HTR-8/SVneo (cell line): ENCODE measurements around the gene TMEM139.
A peak's percentile ranks its signal among the peaks of the same experiment; 100 is the strongest.
"Not testable (repeated sequence)": the region's sequence is repeated elsewhere in the genome, so short reads cannot be mapped to it uniquely, and the experiment has no call there.

ENCODE experiments used
- DNase-seq: peaks from one replicate; pipeline ENCODE4 v3.0.0; 2011; ENCODE audit warnings: low spot score, mixed read lengths; ENCODE audit not compliant: insufficient read length
- FAIRE-seq: peaks from 2 replicates; lab custom pipeline; 2011; peaks lifted over from hg19 to GRCh38; lab: Jason Lieb, UNC

Gene TMEM139

DNA sequence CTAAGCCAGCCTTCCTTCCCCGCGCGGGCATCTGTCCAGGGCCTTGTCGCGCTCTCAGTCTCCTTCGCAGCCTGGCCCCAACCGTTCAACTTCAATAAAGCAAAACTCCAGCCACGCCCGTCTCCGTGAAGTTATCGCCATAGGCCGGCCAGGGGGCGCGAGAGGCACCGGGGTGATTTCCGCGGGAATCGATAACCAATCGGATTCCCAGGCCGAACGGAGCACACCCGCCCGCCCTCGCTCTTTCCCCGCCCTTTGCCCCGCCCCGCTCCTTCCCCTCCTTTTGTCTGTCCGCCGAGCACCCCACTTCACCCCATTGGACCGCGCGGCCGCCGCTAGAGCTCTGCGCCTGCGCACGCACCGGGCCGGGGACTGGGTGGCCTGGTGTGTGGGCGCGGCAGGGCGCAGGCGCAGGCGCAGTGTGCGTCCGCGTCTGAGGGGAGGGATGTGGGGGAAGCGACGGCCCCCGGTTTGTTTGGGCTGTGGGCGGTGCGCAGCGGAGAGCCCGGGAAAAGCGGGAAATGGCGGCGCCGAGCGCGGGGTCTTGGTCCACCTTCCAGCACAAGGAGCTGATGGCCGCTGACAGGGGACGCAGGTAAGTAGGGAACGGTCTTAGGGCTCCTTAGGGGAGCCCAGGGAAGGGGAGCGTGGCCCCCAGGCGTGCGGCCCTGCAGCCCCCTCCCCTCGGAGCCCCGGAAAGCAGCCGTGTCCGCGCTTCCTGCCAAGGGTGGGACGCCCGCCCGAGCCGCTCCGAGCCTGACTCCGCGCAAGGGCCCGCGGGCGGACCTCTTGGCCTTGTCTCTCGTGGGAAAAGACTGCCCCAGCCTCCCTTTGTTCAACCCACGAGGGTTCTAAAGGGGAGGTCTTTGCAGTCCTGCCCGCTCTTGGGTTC is 3.4 kb downstream of the TMEM139 start, which contains the start of gene CASP2:
Gene CASP2 (plus strand): TSS at position 417 of the 892 bp plus-strand sequence. CDS start 105 bp downstream, at position 522.
- DNase-seq (peak; percentile 98), FAIRE-seq (no peak)

DNA sequence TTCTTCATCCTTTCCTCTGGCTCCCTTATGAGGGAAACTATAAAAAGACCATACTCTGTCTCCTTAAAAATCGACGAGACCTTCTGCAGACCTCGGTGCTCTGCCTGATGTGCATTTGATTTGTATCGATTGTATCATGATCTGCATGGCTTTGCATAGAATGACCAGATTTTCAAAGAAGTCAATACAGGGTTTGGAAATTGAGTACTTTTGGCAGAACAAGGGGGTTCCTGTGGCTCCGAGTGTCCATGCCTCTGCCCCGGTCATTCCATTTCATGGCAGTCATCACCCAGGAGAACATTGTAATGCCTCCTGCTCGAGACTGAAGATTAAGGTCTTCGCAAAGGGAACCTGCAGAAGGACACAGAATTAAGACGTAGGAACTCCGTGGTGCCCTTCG is 4.1 kb downstream of the TMEM139 start:
- DNase-seq, result no peak
- no peak for FAIRE-seq

DNA sequence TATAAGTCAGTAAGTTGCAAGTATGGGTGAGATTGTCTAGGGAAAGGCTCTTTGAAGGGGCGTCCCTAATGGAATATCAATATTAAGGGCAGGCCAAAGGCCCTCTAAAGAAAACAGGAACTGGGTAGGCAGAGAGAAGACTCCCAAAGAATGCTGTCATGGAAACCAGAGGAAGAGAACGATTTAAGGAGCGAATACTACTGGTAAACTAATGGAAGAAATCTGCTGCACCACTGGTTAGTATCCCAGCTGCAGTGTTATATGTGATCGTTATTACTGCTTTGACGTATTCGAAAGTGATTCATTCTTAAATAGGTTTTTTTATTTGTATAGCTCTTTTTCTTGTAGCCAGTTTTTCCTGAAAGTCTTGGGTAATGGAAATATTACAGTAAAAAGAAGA is 4.7 kb downstream of the TMEM139 start:
- DNase-seq, result no peak
- FAIRE-seq, result no peak

DNA sequence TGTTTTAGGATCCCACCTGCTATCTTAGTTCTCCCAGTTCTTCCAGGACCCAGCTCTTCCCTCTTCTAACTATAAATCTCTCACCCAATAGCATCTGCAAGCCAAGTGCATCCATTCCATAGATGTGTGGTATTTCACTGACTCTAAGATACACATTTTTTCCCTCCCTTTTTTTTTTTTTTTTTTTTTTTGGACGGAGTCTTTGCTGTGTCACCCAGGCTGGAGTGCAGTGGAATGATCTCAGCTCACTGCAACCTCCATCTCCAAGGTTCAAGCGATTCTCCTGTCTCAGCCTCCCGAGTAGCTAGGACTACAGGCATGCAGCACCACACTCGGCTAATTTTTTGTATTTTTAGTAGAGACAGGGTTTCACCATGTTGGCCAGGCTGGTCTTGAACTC is 5.1 kb downstream of the TMEM139 start:
- FAIRE-seq, result not testable (repeated sequence)

DNA sequence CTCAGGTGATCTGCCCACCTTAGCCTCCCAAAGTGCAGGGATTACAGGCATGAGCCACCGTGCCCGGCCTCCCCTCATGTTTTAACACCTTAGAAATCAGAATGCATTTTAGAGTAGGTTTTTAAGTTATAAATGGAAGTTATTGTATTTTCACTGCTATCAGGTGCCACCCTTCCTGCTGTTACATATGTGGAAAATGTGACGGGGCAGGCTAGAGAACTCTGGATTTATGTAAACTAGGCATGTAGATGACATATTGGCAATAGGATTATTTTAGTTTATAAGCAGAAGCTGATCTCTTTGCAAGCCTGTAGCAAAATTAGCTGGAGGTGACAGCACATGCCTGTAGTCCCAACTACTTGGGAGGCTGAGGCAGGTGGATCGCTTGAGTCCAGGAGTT is 5.5 kb downstream of the TMEM139 start:
- DNase-seq (no peak), FAIRE-seq (no peak)

More for the DNA sequence above, 5.1 kb downstream of the TMEM139 start:
- DNase-seq, result not testable (repeated sequence)

DNA sequence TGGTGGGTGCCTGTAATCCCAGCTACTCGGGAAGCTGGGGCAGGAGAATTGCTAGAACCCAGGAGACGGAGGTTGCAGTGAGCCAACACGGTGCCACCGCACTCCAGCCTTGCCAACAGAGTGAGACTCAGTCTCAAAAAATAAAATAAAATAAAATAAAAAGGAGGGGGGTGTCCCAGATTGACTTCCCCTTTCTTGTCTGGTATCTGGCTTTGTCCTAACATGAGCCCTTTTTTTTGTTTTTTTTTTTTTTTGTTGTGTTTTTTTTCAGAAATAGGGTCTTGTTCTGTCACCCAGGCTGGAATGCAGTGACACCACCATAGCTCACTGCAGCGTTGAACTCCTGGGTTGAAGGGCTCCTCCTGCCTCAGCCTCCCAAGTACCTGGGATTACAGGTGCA is 8.1 kb downstream of the TMEM139 start:
- FAIRE-seq, result no peak
- DNase-seq, result no peak

DNA sequence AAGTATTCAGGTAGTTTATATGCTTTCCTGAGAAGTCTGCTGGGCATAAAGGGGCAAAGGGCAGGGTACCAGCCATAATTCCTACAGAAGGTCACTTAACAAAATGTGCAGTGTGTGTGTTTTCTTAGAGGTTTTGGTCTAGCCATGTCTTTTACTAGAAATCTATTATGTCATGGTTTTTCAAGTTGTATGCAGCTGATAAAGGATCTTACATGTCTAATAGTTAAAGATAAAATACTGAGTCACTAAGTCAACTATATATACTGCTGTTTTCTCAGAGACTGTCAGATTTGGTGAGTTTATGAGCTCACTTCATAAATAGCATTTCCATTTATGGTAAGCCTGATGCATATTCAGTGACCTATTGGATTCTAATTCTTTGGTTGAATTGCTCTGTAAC is 11.1 kb downstream of the TMEM139 start:
- DNase-seq, result no peak

DNA sequence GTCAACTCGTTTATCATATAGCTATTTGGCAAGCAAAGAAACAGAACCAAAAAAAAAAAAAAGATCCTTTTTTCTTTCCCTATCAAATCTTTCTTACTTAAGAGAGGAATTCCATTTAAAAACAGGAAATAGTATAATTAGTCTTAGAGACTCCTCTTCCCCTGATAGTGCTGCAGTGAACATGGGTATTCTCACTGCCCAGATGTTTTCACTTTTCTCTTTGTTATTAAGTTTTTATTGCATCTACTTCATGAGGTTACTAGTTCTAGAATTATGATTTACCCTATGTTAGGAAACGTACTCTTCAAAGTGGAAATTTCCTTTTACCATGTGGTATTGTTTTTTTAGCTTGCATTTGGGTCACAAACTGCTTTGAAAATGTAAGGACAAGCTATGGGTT is 11.9 kb downstream of the TMEM139 start:
- FAIRE-seq, result no peak
- no peak for DNase-seq

More for the DNA sequence above, 11.1 kb downstream of the TMEM139 start:
- no peak for FAIRE-seq

DNA sequence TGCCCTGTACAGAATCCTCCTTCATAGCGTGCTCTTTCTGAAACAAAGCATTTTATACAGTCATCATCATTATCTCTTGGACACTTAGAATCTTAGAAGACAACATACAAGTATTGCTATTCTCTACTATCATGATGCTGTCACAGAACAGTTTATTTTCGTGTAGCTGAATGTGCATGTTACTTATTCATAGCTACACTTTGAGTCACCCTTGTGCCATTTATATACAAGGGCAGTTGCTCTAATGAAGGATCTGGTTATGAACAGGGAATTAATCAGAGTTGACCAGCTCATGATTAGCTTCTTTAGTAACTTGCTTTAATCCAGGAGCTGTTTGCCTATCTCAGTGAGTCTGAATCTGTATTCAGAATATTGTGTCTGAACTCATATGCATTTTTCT is 14.6 kb downstream of the TMEM139 start:
- no peak for FAIRE-seq
- DNase-seq, result no peak

DNA sequence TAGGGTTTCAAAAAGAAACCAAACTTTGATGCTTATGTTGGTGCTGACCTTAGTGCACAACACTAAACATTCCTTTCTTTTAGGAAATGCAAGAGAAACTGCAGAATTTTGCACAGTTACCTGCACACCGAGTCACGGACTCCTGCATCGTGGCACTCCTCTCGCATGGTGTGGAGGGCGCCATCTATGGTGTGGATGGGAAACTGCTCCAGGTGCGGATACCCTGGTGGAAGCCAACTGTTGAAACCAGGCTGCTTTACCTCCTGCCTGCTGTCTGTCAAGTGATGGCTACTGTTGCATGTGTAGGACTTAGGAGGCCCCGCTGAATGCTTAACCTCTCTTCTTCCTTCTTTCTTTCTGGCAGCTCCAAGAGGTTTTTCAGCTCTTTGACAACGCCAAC is 15.1 kb downstream of the TMEM139 start:
- peak; percentile 23 for DNase-seq
- FAIRE-seq, result no peak

DNA sequence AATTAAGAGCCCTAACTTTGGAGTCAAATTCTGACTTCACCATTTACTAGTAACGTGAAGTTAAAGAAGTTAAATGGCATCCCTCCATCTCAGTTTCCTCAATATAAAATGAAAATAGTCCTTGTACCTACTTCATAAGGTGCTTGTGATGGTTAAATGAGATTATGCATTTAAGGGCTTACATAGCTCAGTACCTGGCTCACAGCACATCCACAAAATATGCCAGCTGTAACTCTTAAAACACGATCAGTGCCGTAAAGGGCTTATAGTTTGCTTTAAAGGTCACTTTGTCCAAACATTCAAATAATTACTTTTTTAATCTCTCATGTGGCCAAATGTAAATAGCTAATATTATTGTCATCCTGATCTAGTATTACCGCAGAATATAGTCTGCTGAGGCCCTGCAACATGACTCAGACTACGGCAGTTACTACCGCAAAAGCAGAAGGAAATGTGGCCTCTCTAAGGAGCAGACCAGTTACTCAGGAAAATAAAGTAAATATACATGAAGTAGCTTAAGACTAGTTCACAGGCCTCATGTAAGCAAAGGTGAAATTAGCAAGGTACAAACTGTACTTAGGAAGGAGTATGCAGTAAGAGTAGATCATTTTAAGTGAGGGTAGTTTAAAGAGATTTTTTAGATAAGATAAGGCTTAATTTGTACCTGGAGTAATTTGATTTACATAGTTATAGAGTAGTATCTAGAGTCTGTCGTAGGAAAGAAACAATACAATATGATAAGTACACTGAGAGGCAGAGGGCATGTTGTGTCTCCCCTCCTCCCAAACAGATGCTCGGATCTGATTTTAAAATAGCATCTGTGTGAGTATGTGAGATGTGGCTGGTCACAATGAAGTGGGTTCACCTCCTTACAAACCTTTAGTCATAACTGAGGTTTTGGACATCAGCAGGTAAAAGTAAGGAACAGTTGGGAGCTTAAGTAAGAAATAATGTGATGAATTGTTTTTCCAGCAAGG is 16.5 kb downstream of the TMEM139 start:
- no peak for DNase-seq
- no peak for FAIRE-seq

DNA sequence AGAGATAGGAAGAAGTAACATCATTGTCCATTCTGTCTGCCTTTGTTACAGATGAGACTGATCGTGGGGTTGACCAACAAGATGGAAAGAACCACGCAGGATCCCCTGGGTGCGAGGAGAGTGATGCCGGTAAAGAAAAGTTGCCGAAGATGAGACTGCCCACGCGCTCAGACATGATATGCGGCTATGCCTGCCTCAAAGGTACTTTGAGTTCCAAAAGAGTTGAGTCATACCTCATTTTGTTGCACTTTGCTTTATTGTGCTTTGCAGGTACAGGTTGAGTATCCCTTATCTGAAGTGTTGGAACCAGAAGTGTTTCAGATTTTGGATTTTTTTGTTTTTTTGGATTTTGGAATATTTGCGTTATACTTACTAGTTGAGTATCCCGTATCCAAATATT is 19.0 kb downstream of the TMEM139 start:
- FAIRE-seq, result no peak
- DNase-seq, result no peak

DNA sequence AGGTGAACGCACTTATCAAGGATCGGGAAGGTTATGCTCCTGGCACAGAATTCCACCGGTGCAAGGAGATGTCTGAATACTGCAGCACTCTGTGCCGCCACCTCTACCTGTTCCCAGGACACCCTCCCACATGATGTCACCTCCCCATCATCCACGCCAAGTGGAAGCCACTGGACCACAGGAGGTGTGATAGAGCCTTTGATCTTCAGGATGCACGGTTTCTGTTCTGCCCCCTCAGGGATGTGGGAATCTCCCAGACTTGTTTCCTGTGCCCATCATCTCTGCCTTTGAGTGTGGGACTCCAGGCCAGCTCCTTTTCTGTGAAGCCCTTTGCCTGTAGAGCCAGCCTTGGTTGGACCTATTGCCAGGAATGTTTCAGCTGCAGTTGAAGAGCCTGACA is 20.2 kb downstream of the TMEM139 start:
- FAIRE-seq, result no peak

DNA sequence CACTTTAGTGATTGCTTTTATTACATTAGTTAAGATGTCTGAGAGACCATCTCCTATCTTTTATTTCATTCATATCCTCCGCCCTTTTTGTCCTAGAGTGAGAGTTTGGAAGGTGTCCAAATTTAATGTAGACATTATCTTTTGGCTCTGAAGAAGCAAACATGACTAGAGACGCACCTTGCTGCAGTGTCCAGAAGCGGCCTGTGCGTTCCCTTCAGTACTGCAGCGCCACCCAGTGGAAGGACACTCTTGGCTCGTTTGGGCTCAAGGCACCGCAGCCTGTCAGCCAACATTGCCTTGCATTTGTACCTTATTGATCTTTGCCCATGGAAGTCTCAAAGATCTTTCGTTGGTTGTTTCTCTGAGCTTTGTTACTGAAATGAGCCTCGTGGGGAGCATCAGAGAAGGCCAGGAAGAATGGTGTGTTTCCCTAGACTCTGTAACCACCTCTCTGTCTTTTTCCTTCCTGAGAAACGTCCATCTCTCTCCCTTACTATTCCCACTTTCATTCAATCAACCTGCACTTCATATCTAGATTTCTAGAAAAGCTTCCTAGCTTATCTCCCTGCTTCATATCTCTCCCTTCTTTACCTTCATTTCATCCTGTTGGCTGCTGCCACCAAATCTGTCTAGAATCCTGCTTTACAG is 20.8 kb downstream of the TMEM139 start:
- FAIRE-seq, result no peak

More for the DNA sequence above, 20.2 kb downstream of the TMEM139 start:
- no peak for DNase-seq

DNA sequence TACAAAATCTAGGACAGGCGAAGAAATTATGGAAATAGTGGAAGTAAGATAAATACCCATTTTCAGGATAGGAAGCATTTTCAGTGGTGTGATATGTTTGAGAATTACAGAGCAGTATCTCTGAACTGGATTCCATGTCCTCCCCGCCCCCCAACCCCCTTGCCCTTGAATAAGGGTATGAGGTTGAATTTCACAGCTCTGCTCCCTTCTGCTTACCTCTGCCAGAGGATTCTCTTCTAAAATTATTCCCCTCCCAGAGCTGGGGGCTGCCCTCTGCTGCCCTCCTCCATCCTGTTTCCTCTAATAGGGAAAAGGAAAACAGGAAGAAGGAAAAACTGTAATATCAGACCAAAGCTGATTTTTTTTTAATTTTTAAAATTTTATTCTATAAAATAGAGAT is 23.9 kb downstream of the TMEM139 start:
- FAIRE-seq (no peak), DNase-seq (no peak)

More for the DNA sequence above, 20.8 kb downstream of the TMEM139 start:
- peak; percentile 35 for DNase-seq

DNA sequence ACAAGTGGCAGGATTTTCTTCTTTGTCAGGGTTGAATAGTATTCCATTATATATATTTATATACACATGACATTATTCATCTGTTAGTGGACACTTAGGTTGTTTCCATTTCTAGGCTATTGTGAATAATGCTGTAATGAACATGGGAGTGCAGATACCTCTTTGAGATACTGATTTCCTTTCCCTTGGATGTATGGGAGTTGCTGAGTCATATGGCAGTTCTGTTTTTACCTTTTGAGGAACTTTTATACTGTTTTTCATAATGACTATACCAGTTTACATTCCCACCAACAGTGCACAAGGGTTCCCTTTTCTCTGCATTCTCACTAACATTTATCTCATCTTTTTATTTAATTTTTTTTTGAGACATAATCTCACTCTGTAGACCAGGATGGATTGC is 29.4 kb downstream of the TMEM139 start:
- DNase-seq (no peak), FAIRE-seq (no peak)

DNA sequence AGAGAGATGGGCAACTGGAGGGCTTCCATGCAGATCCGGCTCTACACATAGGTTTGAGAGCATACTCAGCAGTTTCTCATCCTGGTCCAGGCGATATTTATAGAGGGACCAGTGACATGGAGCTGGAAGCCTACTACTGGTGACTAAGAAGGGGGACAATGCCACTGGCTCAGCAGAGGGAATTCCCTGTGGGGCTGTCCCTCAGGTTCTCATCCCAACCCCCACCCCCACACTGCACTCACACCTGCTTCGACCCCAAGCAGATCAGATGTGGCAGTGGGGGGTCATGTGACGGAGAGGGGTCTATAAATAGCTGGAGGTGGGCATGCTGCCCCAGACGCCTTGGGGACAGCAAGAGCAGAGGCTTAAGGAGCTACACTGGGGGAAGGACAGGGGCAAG is 31.0 kb downstream of the TMEM139 start, which contains the start of gene CLCN1:
Gene CLCN1 (plus strand): TSS at position 336 of the 400 bp plus-strand sequence. CDS start 102 bp downstream, outside the sequence.
- DNase-seq (no peak), FAIRE-seq (no peak)

DNA sequence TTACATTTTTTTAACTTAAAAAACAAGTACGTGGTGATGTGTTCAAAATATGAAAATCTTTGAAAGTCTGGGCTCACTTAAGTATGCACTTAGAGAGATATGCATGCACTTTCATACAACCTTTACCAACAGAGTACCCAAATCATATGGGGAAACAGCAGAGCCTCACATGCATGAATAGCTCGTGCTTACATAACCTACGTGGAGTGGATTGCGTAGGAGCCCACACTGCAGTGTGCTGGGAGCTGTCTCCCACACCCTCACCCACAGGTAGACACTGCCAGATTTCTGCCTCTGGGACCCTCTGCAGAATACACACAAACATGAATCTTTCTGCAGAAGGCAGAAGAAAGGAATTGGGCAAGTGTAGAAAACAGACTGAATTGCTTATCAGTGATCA is 31.7 kb downstream of the TMEM139 start:
- FAIRE-seq (no peak), DNase-seq (no peak)

DNA sequence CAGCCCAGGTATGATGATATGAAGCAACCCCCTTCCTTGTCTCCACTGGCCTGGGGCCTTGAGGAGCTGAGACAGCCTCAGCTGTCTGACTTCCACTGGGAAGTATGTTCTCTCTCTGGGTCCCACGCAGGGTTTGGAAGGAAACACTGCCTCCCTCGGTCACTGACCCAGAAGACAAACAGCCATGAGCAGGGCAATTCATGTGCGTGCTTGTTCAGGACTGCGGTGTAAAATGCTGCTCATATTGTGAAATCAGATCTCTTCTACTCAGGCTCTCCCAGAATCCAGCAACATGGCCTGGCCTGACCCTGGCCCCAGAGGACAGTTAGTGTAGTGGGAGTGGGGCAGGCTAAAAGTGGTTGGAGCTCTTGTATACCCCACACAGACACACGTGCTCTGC is 33.9 kb downstream of the TMEM139 start:
- no peak for FAIRE-seq

DNA sequence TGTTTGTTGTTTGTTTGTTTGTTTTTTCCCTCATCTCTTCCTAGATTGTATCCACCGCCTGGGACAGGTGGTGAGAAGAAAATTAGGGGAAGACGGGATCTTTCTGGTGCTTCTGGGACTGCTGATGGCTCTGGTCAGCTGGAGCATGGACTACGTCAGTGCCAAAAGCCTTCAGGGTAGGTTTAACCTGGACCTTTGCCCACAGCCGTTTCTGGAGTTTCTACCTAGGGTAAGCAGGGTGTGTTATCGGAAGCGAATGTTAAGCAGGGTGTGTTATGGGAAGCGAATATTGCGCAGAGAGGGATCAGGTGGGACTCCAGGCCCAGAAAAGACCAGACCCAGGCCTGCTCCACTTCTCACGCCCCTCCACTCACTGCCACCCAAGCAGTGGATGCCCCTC is 35.9 kb downstream of the TMEM139 start:
- no peak for FAIRE-seq
- no peak for DNase-seq

More for the DNA sequence above, 33.9 kb downstream of the TMEM139 start:
- no peak for DNase-seq
